IMR-90 (cell line): Measurements from ENCODE around the gene BCO2. TPM values are rescaled to one million over a fixed set of nuclear protein-coding genes. Genes with fewer than 3 reads are reported as not detected.

Source experiments
- ATAC-seq: fragments of 200-7000 bp; cut with Tn5 transposase; 2 replicates; pipeline ENCODE4 v1.9.1; 2020; ENCODE audit warnings: low read depth, mild to moderate bottlenecking, moderate library complexity
- BruUV-seq: library from RNA; stranded (reverse); fragments of 400-500 nt; replicated peaks from 2 replicates; lab custom pipeline; 2021; lab: Mats Ljungman, UMichigan
- CTCF ChIA-PET: fragments of 300-600 bp; formaldehyde crosslinking; extraction: SDS; loops from one replicate; lab custom pipeline; 2021; ENCODE audit warnings: antibody characterized with exemption; lab: Yijun Ruan, JAX
- POLR2A ChIA-PET: fragments of 300-600 bp; sonication (Branson Sonifier 250); formaldehyde crosslinking; loops from one replicate; lab custom pipeline; 2022; ENCODE audit warnings: antibody characterized with exemption; ENCODE audit not compliant: unreplicated experiment; lab: Charles Lee
- DNase-seq: peaks from one replicate; pipeline ENCODE4 v3.0.0; 2013
- H2AFZ ChIP-seq: replicated peaks from 2 replicates; pipeline ENCODE3; 2013; ENCODE audit warnings: low read length, mild to moderate bottlenecking; ENCODE audit not compliant: poor library complexity
- H2AK5ac ChIP-seq: 2 replicates; pipeline ENCODE4 v1.6.1; 2013; ENCODE audit warnings: low read depth, low read length, inconsistent platforms
- H2AK9ac ChIP-seq: replicated peaks from 2 replicates; pipeline ENCODE3; 2013; ENCODE audit warnings: mild to moderate bottlenecking, low read depth, low read length, moderate library complexity; ENCODE audit not compliant: poor library complexity
- H2BK120ac ChIP-seq: 2 replicates; pipeline ENCODE4 v1.6.1; 2013; ENCODE audit warnings: low read depth, low read length, inconsistent platforms
- H2BK15ac ChIP-seq: 3 replicates; pipeline ENCODE4 v1.6.1; 2013; ENCODE audit warnings: low read depth, low read length, inconsistent platforms
- H2BK20ac ChIP-seq: 2 replicates; pipeline ENCODE4 v1.6.1; 2013; ENCODE audit warnings: low read depth, mild to moderate bottlenecking, inconsistent platforms, low read length, moderate library complexity
- H2BK5ac ChIP-seq: 2 replicates; pipeline ENCODE4 v1.6.1; 2013; ENCODE audit warnings: mild to moderate bottlenecking, low read depth, low read length, inconsistent platforms; ENCODE audit not compliant: poor library complexity, severe bottlenecking
- H3K14ac ChIP-seq: replicated peaks from 2 replicates; pipeline ENCODE4 v1.6.1; 2013; ENCODE audit warnings: low read depth, low read length, inconsistent platforms
- H3K18ac ChIP-seq: 2 replicates; pipeline ENCODE4 v1.6.1; 2013; ENCODE audit warnings: low read depth, low read length, control low read depth
- H3K23ac ChIP-seq: 2 replicates; pipeline ENCODE4 v1.6.1; 2013; ENCODE audit warnings: low read depth, low read length, inconsistent platforms
- H3K27ac ChIP-seq: 2 replicates; pipeline ENCODE4 v1.5.1; 2013; ENCODE audit warnings: mild to moderate bottlenecking, control low read depth, low read length; ENCODE audit not compliant: insufficient read depth
- H3K27me3 ChIP-seq: 2 replicates; pipeline ENCODE4 v1.6.1; 2013; ENCODE audit warnings: low read length; ENCODE audit not compliant: control insufficient read depth, insufficient read depth
- H3K36me3 ChIP-seq: 2 replicates; pipeline ENCODE4 v1.6.1; 2013; ENCODE audit warnings: low read length, mixed read lengths; ENCODE audit not compliant: control insufficient read depth, insufficient read depth
- H3K4ac ChIP-seq: 2 replicates; pipeline ENCODE4 v1.6.1; 2013; ENCODE audit warnings: low read depth, low read length, inconsistent platforms
- H3K4me1 ChIP-seq: 2 replicates; pipeline ENCODE4 v1.6.1; 2013; ENCODE audit warnings: low read length, mixed read lengths; ENCODE audit not compliant: control insufficient read depth, insufficient read depth
- H3K4me2 ChIP-seq: 2 replicates; pipeline ENCODE4 v1.6.1; 2013; ENCODE audit warnings: low read depth, mild to moderate bottlenecking, control low read depth, low read length, moderate library complexity
- H3K4me3 ChIP-seq: 2 replicates; pipeline ENCODE4 v1.5.1; 2013; ENCODE audit warnings: low read depth, mild to moderate bottlenecking, control low read depth, low read length, moderate library complexity; ENCODE audit not compliant: insufficient read depth
- H3K56ac ChIP-seq: 2 replicates; pipeline ENCODE4 v1.6.1; 2013; ENCODE audit warnings: low read length, inconsistent platforms; ENCODE audit not compliant: insufficient read depth; ENCODE audit errors: extremely low read depth
- H3K79me1 ChIP-seq, 2 experiments: 2 replicates each; pipeline ENCODE4 v1.6.1; 2013; ENCODE audit warnings: low read length in 2 of 2, inconsistent platforms in 1 of 2, low read depth in 1 of 2
- H3K9ac ChIP-seq: 2 replicates; pipeline ENCODE4 v1.6.1; 2013; ENCODE audit warnings: low read depth, low read length, control low read depth
- H3K9me1 ChIP-seq: 2 replicates; pipeline ENCODE4 v1.6.1; 2013; ENCODE audit warnings: low read length, inconsistent platforms; ENCODE audit not compliant: insufficient read depth
- H3K9me3 ChIP-seq: 2 replicates; pipeline ENCODE4 v1.6.1; 2013; ENCODE audit warnings: low read length; ENCODE audit not compliant: control insufficient read depth, insufficient read depth
- H4K20me1 ChIP-seq: 2 replicates; pipeline ENCODE4 v1.6.1; 2013; ENCODE audit warnings: low read length, inconsistent platforms; ENCODE audit not compliant: insufficient read depth
- H4K5ac ChIP-seq: 2 replicates; pipeline ENCODE4 v1.6.1; 2013; ENCODE audit warnings: mild to moderate bottlenecking, low read depth, low read length, control low read depth
- H4K8ac ChIP-seq, 2 experiments: 2 replicates each; pipeline ENCODE4 v1.6.1; 2013; ENCODE audit warnings: low read depth in 2 of 2, low read length in 2 of 2, control low read depth in 1 of 2, inconsistent platforms in 1 of 2
- H4K91ac ChIP-seq: 2 replicates; pipeline ENCODE4 v1.6.1; 2013; ENCODE audit warnings: low read depth, low read length, inconsistent platforms; ENCODE audit not compliant: insufficient read depth
- RAD21 ChIP-seq: IDR thresholded peaks from 2 replicates; pipeline ENCODE4 v1.6.1; 2012; ENCODE audit warnings: low read length, improper control_type of control experiment
- RCOR1 ChIP-seq: IDR thresholded peaks from 2 replicates; pipeline ENCODE4 v1.6.1; 2012; ENCODE audit warnings: mild to moderate bottlenecking, low read length, improper control_type of control experiment; ENCODE audit not compliant: insufficient replicate concordance
- RFX5 ChIP-seq: IDR thresholded peaks from 2 replicates; pipeline ENCODE4 v1.8.0; 2012; ENCODE audit warnings: low read depth, mild to moderate bottlenecking, low read length, moderate library complexity
- WGBS, 2 experiments: methylation state at CpG; one replicate each; pipeline versions ENCODE4 v1.1.5 to v1.1.7; 2013; ENCODE audit warnings: missing lambda C conversion rate in 2 of 2; ENCODE audit not compliant: insufficient read length in 1 of 2; ENCODE audit errors: extremely low coverage in 2 of 2; 5-methylcytosine and 5-hydroxymethylcytosine counted together
- dilution Hi-C: fragments of 300-500 bp; cut with HindIII; formaldehyde crosslinking; loops from one replicate; pipeline ENCODE4 v1.14.3; 2018; ENCODE audit warnings: low sequenced_read_pairs; ENCODE audit not compliant: unreplicated experiment
- in situ Hi-C: fragments of 300-500 bp; cut with MboI; formaldehyde crosslinking; loops from 3 replicates; pipeline ENCODE4 v1.14.3; 2019; ENCODE audit warnings: low sequenced_read_pairs, inconsistent platforms, mixed read lengths
- intact Hi-C: fragments of 100-400 bp; cut with micrococcal nuclease; formaldehyde crosslinking; loops from 2 replicates; pipeline ENCODE4 v1.10.0; 2022
- polyA plus RNA-seq, 3 experiments: library from polyadenylated mRNA; depleted of rRNA; stranded (reverse); fragments of >200 nt; gene quantifications; 2 replicates each; pipeline ENCODE4 v1.2.3, GENCODE V29; 2012; ENCODE audit warnings: low replicate concordance in 1 of 3
- total RNA-seq: library from RNA; depleted of rRNA; stranded (reverse); fragments of >200 nt; gene quantifications from 2 replicates; pipeline ENCODE4 v1.2.3, GENCODE V29; 2012

The BCO2 gene
- total and polyA plus RNA-seq, 2 of the 4 experiments (the other 2 are of a cell fraction), result 0.18 to 0.68 TPM

GRCh38 chr11:112159098-112160065 lies 15.9 kb upstream of the BCO2 start:
- ATAC-seq (no peak), DNase-seq (no peak)
- dilution Hi-C loops, result no loop called here
- Histone ChIP-seq H3K14ac (peak overlapping the region; percentile 44; the same call in 1 of the 2 replicates), H3K79me1 (no peaks in the 10 kb centered on the region), H3K27me3 (no peaks in the 10 kb centered on the region), H3K4ac (peak overlapping the region; percentile 57), H4K20me1 (no peaks in the 10 kb centered on the region; the same call in 1 of the 2 replicates), H3K4me2 (no peak overlapping the region), H2AFZ (no peak overlapping the region), H4K5ac (peak overlapping the region; percentile 67; the same call in 1 of the 2 replicates), H3K9me1 (peaks cover 6% of the 10 kb centered on the region; the same call in 1 of the 2 replicates), H3K18ac (peak overlapping the region; percentile 57), H3K4me1 (peaks cover 14% of the 10 kb centered on the region), H2AK5ac (peak overlapping the region; percentile 35; the same call in 1 of the 2 replicates), H4K91ac (peak overlapping the region; percentile 31; the same call in 1 of the 2 replicates), H3K9me3 (no peaks in the 10 kb centered on the region), H3K56ac (no peak overlapping the region), H3K9ac (no peak overlapping the region), H4K8ac (peak overlapping the region in 1 of 2 experiments; percentile 52; a peak in 2 of 4 replicates), H3K23ac (no peak overlapping the region), H2BK5ac (no peak overlapping the region), H3K36me3 (no peaks in the 10 kb centered on the region), H2AK9ac (no peak overlapping the region), H3K27ac (peak overlapping the region; percentile 4; the same call in 1 of the 2 replicates), H3K4me3 (no peak overlapping the region), H2BK15ac (peak overlapping the region; percentile 47; the same call in 1 of the 3 replicates), H2BK120ac (peak overlapping the region; percentile 72), H2BK20ac (peak overlapping the region; percentile 53; the same call in 1 of the 2 replicates)
- ChIA-PET POLR2A (no interaction called here), CTCF (interaction anchor here (0.5 to 1.4 kb wide), 4 partner anchors 10 to 221 kb away, joined by 3 to 6 read pairs (median 4); no protein-coding TSS in a partner anchor)
- intact Hi-C loops, result loop anchor here (5.0 kb wide), 1 partner anchor 37 kb away; no protein-coding TSS in a partner anchor
- BruUV-seq, result no TSS peak
- no CpG with 5 or more reads among the region's 7 CpGs for WGBS, 2 experiments
- in situ Hi-C loops, result no loop called here
- no peak for TF ChIP-seq RFX5
- no peak for TF ChIP-seq RAD21
- TF ChIP-seq RCOR1, result no peak
